Measurements from ENCODE around the gene CMKLR1.

The CMKLR1 gene

DNA sequence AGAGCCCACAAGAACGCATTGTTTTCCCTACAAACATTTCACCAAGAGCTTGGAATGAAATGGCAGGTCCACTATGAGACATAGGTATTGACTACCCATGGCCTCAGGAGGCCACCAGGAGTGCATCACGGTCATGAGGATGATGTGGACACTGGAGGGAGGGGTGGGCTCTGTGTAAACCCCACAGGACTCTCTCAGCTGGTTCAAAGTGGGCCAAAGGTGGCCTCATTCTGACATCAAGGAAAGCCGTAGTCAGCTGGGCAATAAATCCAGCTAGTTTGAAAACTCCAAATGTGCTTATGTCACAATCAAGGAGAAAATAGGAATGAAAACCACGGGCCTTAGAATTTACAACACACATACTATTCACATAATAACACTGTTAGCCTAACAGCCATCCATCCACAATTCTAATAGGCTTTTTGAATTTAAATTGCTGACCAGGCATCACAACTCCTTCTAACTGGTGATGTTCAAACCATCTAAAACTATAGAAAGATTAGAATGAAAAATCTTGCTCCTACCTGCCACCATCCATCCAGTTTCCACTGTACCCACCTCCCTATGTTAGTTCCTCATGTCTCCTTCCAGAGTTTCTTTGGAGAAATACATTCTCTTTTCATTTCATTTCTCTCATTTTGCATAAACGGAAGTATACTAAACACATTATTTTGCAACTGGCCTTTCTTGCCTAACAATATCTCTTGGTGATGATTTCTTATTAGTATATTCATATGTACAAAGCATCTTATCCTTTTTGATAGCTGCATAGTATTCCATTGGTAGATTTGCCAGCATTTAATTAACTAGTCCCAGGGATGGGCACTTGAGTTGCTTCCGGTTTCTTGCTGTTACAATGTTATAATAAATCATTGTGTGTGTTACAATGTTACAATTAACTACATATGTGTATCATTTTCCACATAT lies 21.5 kb downstream of the CMKLR1 start:
- DNase-seq (ENCODE audit: low read depth in 2 of 2, low spot score in 1 of 2), result no peak

DNA sequence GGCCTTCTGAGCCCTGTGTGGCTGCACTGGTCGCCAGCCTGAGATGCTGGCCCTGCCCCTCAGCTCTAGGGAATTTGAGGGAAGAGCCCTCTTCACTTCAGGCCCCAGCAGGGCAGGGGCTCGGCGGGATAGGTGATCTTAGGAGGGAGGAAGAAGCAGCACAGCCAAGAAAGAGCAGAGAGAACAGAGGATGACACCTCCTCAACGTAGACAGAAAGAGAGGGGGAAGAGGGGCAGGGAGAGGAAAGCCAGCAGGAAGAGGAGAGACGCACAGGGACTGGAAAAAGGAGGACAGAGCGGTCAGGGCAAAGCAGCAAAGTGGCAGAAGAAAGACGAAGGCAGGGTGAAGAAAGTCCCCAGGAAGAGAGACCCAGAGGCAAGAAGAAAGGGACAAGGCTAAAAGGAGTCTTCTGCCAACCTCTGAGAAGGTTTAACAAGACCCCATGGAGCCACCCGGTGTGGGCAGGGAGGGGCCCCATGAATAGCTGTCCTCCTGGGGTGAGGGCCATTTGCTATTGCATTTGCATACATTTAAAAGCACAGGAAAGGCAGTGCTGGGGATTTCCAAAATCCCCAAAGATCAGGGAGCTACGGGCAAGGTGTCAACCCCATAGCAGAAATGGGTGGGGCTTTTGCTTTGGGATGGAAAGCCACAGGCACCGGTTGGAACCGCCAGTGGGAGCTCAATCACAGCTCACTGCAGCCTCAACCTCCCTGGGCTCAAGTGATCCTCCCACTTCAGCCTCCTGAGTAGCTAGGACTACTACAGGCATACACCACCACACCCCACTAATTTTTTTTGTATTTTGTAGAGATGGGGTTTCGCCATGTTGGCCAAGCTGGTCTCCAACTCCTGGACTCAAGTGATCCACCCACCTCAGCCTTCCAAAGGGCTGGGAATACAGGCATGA lies 22.7 kb downstream of the CMKLR1 start:
- no peak for DNase-seq (ENCODE audit: low read depth in 2 of 2, low spot score in 1 of 2)

GRCh38 chr12:108315486-108316105 lies 23.5 kb downstream of the CMKLR1 start:
- no peak for DNase-seq (ENCODE audit: low read depth in 2 of 2, low spot score in 1 of 2)

DNA sequence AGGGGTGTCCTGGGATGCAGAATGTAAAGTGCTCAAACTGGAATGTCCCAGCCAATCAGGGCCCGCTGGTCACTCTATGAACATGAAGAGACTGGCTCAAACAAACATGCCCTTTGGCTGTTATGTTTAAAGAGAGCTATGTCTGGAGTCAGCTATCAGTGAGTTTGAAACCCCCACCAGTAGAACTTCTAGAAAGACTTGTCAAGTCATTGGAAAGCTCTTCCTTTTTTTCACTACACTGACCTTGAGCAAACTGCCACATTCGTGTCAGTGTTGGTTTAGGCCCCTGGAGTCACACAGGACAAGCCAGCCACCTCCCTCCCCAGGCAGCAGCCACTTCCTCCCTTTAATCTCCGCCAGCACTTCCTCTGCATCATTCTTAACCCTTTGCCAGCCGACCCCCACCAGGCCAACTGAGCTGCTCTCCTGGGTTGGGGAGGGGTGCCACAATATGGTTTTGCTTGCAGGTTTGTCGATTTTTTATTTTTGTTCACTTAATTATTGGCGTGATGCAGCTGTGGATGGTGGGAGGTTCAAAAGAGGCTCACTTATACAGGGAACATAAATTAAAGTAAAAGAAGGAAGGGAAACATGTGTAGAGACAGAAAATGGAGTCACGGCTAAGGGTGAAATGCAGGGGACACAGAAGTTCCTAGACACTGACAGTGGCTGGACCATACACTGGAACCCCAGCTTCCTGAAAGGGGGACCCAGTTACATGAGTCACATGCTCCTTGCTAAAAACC lies 25.3 kb downstream of the CMKLR1 start:
- DNase-seq (ENCODE audit: low read depth in 2 of 2, low spot score in 1 of 2), result no peak

DNA sequence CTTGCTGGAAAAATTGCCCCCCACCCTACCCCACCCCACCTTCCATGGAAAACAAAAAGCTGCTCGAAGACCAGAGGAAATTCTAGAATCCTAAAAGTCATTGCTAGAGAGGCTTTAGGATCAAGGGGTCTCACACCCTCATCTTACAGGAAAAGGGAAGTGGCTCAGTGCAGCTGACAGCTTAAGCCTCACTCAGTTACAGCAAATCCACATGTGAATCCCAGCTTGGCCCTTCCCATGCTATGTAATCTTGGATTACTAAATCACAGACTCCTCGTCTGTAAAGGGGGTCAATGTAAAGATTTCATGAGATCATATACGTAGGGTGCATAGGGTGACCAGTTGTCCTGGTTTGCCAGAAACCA lies 25.9 kb downstream of the CMKLR1 start:
- no peak for DNase-seq (ENCODE audit: low read depth in 2 of 2, low spot score in 1 of 2)

DNA sequence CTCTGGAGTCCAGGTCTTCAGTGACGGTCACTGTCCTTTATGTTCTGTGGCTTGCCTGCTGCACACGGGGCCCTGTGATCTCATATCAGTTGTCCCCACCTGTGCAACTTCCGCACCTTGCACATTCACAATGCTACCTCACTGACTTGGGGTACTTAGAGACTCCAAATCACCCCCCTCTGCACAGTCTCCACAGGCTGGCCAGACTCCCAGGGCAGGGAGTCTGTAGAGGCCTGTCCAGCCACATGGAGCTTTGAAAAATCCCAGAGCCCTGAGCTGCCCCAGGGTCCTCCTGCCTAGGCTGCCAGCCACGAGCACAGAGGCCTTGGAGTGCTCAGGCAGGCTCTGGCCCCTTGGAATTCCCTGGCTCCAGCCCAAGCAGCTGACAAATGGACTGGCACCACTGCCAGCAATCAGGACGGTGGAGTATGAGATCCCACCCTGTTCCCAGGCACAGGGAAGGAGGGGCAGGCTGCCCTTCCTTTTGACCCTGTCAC lies 26.4 kb downstream of the CMKLR1 start:
- DNase-seq (ENCODE audit: low read depth in 2 of 2, low spot score in 1 of 2), result no peak

DNA sequence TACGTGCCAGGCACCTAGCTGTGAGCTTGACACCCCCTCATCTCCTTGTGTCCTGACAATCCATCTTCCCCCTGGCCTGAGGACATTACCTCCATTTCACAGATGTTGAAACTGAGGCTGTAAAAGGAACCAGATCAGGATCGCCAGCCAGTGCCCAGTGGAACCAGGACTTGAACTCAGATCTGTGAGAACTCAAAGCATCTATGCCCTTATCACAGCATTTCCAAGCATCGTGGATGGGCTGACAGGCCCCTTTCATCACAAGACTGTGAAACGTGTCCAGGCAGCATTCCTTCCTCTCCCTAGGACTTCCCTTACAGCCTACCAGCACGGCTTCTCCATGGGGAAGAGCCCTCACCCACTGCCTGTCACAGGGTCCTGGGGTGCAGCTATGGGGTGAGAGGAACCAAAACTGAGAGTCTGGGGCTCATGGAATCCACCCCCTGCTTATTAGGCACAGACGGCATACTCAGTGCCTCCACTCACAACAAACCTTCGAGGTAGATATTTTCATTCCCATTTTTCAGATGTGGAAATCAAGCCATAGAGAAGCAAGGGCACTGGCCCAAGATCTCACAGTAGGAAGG lies 26.9 kb downstream of the CMKLR1 start:
- DNase-seq (ENCODE audit: low read depth in 2 of 2, low spot score in 1 of 2), result no peak

- no peak for DNase-seq (ENCODE audit: low read depth in 2 of 2, low spot score in 1 of 2)
These were observed 27.5 kb downstream of the CMKLR1 start for GRCh38 chr12:108311605-108312004.

GRCh38 chr12:108310489-108310888 lies 28.6 kb downstream of the CMKLR1 start:
- DNase-seq (ENCODE audit: low read depth in 2 of 2, low spot score in 1 of 2), result no peak

GRCh38 chr12:108309674-108310312 lies 29.3 kb downstream of the CMKLR1 start:
- no peak for DNase-seq (ENCODE audit: low read depth in 2 of 2, low spot score in 1 of 2)

DNA sequence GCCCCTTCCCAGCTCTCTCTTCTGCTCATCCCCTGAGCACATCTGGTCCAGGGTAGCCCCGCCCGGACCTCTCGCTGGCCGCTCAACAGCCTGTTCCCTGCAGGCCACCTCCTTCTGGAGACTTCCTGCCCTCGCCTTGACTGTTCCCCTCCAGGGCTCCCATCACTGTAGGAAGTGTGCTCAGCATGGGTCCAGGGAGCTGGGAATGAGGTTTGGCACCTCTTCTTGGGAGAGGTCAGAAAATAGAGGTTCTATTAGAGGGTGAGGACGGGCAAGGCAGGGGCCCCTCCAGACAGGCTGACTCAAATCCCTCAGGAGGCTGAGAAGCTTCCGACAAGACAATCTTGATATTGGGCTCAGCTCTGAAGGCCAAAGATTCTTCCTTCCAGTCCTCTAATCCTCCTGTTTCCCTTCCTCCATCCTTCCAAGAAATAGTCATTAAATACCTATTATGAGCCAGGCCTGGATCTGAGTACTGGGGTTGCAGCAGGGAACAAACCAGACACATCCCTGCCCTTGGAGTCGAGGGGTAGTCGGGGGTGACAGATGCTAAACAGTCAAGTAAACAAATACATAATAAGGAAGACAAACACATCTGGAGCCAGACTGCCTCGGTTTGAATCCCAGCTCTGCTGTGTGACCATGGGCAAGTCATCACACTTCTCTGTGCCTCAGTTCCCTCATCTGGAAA lies 30.6 kb downstream of the CMKLR1 start:
- no peak for DNase-seq (ENCODE audit: low read depth in 2 of 2, low spot score in 1 of 2)

- no peak for DNase-seq (ENCODE audit: low read depth in 2 of 2, low spot score in 1 of 2)
These were observed 32.1 kb downstream of the CMKLR1 start for GRCh38 chr12:108307006-108307405.

- no peak for DNase-seq (ENCODE audit: low read depth in 2 of 2, low spot score in 1 of 2)
These were observed 32.6 kb downstream of the CMKLR1 start for GRCh38 chr12:108306506-108306905.

- DNase-seq (ENCODE audit: low read depth in 2 of 2, low spot score in 1 of 2), result no peak
These were observed 33.1 kb downstream of the CMKLR1 start for GRCh38 chr12:108305991-108306501.

DNA sequence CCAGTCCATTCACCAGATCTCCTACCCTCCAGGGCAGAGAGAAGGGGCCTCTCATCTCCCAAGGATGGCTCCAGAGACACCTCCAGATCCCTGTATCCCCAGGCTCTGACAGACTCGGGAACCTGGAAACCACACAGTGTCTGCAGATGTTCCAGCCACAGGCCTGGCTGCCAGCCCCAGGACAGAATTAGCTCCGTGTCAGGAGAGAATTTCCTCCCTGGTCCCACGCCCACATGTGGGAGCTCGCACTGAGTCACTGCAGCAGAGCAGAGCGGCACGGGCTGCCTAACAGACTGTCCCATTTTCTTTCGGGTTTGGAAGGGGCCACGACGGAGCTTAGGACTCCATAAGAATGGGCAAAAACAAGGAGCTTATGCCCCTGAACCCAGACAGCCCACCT lies 33.6 kb downstream of the CMKLR1 start:
- no peak for DNase-seq (ENCODE audit: low read depth in 2 of 2, low spot score in 1 of 2)

GRCh38 chr12:108304633-108305032 lies 34.5 kb downstream of the CMKLR1 start:
- DNase-seq (ENCODE audit: low read depth in 2 of 2, low spot score in 1 of 2), result no peak

DNA sequence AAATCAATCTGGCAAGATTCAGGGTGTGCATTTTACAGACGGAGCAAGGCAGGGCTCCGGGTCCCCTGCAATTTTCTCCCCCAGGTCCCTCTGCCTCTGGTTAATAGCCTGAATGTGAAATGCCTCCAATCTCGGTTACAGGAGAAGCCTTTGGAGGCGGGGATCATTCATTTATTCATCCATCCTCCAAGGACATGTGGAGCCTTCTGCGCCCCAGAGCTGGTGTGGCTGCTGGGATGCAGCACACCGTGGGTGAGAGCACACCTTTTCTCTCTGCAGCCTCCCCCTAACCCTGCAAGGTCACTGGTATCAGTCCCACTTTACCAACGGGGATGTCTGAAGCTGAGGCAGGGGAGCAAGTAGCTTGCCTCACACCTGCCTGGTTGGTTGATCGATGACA lies 35.4 kb downstream of the CMKLR1 start:
- DNase-seq (ENCODE audit: low read depth in 2 of 2, low spot score in 1 of 2), result no peak

DNA sequence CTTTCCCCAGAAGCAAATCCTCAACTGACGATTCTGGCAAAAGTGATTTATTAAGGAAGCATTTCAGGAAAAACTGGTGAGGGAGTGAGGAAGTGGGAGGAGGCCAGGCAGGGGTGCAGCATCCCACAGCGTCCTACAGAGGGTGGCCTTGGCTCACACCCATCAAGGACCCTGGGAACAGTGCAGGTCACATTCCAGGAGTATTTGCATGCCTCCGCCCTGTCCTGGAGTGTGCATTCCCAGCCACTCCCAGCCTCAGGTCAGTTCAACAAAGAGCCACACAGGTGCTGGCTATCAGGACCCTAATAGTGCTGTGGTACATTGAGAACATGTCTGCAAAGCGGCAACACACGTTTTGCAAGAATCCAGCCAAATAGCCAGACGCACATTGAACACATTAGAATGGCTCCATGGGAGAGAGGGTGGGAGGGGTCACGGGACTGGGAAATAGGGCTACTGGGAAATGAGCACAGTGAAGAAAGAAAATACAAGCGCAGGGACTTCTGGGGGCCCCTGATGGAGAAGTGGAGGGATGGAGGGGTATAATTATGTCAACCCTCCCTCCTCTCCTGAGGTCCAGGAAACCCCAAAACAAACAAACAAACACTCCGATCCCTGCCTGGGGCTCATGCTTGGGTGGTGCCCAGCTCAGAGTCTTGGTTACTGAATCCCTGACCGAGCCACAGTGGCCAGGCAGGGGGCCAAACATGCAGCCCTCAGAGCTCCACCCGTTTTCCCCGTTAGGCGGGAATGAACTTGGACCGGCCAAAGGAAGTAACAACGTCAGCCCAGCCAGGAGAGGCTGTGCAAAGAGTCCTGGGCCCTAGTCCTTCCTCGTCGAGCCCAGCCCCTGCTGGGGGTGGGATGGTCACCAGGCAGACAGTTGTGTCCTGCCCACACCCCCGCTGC lies 36.5 kb downstream of the CMKLR1 start:
- DNase-seq (ENCODE audit: low read depth in 2 of 2, low spot score in 1 of 2), result no peak
